ENCODE results near the gene SSBP3.

DNA sequence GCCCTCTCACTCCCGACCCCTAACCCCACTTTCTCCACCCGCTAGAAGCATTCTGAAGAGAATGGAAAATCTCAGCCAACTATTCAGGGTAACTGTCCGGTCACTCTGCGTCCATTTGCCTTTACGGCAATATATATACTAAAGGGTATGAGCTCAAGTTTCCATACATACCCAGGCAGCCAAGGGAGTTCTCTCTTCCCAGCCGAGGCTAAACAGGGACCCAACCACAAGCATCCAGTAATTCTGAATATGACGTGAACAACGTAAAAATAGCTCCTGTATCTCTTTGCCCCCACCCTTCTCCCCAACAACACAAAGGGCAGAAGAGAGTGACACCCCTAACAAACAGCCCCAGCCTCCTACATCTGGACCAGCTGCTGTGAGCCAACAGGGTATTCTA, 67.7 kb downstream of the SSBP3 start:
- no peak for TF ChIP-seq POLR2A (IDR thresholded peaks at IDR 0.05)
- TF ChIP-seq, protein P1, sequence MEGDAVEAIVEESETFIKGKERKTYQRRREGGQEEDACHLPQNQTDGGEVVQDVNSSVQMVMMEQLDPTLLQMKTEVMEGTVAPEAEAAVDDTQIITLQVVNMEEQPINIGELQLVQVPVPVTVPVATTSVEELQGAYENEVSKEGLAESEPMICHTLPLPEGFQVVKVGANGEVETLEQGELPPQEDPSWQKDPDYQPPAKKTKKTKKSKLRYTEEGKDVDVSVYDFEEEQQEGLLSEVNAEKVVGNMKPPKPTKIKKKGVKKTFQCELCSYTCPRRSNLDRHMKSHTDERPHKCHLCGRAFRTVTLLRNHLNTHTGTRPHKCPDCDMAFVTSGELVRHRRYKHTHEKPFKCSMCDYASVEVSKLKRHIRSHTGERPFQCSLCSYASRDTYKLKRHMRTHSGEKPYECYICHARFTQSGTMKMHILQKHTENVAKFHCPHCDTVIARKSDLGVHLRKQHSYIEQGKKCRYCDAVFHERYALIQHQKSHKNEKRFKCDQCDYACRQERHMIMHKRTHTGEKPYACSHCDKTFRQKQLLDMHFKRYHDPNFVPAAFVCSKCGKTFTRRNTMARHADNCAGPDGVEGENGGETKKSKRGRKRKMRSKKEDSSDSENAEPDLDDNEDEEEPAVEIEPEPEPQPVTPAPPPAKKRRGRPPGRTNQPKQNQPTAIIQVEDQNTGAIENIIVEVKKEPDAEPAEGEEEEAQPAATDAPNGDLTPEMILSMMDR (IDR thresholded peaks at IDR 0.05) = no peak
